K562 (cell line): ENCODE data around the gene DEDD. TPM values are rescaled to one million over a fixed set of nuclear protein-coding genes. Genes with fewer than 3 reads are reported as not detected.
A peak's percentile ranks its signal among the peaks of the same experiment; 100 is the strongest.

Experiments used
- ATAC-seq: fragments of 200-7000 bp; cut with Tn5 transposase; 3 replicates; pipeline ENCODE4 v1.9.1; 2020; ENCODE audit warnings: moderate library complexity
- BruUV-seq: library from RNA; stranded (reverse); fragments of 400-500 nt; replicated peaks from 2 replicates; lab custom pipeline; 2021; lab: Mats Ljungman, UMichigan
- CTCF ChIA-PET: fragments of 300-600 bp; formaldehyde crosslinking; extraction: SDS; loops from one replicate; lab custom pipeline; 2021; ENCODE audit warnings: low intra/inter-chr PET ratio; lab: Yijun Ruan, JAX
- POLR2A ChIA-PET: fragments of 300-600, 350-650 bp; sonication (Branson Sonifier 250); formaldehyde crosslinking; extraction: SDS; loops from one replicate; lab custom pipeline; 2021; ENCODE audit warnings: antibody characterized with exemption, inconsistent platforms; lab: Yijun Ruan, JAX
- DNase-seq, 4 experiments: peaks; one replicate each; pipeline versions ENCODE4 v3.0.0 to v3.0.0-alpha.2; 2011 to 2018; ENCODE audit warnings: low spot score in 3 of 4, mixed read lengths in 3 of 4; ENCODE audit errors: extremely low read depth in 1 of 4
- FAIRE-seq: peaks from 2 replicates; lab custom pipeline; 2011; peaks lifted over from hg19 to GRCh38; lab: Jason Lieb, UNC
- H2AFZ ChIP-seq: 2 replicates; pipeline ENCODE4 v1.6.0; 2011; ENCODE audit warnings: low read depth, low read length, control low read depth, inconsistent platforms
- H3K27ac ChIP-seq: fragments of 200-600 bp; 3 replicates; pipeline ENCODE4 v1.8.0; 2011; ENCODE audit warnings: low read depth, mild to moderate bottlenecking, control low read depth, inconsistent platforms, low read length, moderate library complexity, mixed read lengths; ENCODE audit errors: extremely low read depth
- H3K27me3 ChIP-seq, 2 experiments: fragments of 300-600 bp in 1 of 2; 2 replicates in 1 of 2; 3 replicates in 1 of 2; pipeline versions ENCODE4 v1.6.0 to v1.8.0; 2011; ENCODE audit warnings: inconsistent platforms in 2 of 2, low read length in 2 of 2, mild to moderate bottlenecking in 1 of 2, mixed read lengths in 1 of 2, moderate library complexity in 1 of 2; ENCODE audit not compliant: control insufficient read depth in 2 of 2, insufficient read depth in 2 of 2
- H3K36me3 ChIP-seq: fragments of 300-600 bp; 3 replicates; pipeline ENCODE4 v1.8.0; 2011; ENCODE audit warnings: mild to moderate bottlenecking, low read length, inconsistent platforms; ENCODE audit not compliant: control insufficient read depth, insufficient read depth
- H3K4me1 ChIP-seq, 2 experiments: fragments of 200-600 bp in 1 of 2; replicated peaks in 1 of 2; 2 replicates in 1 of 2; 3 replicates in 1 of 2; pipeline versions ENCODE4 v1.5.1 to v1.8.0; 2011; ENCODE audit warnings: inconsistent platforms in 2 of 2, low read length in 2 of 2, mild to moderate bottlenecking in 1 of 2, mixed read lengths in 1 of 2, moderate library complexity in 1 of 2; ENCODE audit not compliant: control insufficient read depth in 2 of 2, insufficient read depth in 2 of 2
- H3K4me2 ChIP-seq: 2 replicates; pipeline ENCODE4 v1.6.1; 2011; ENCODE audit warnings: low read length, control low read depth, inconsistent platforms, mixed read lengths; ENCODE audit not compliant: insufficient read depth
- H3K4me3 ChIP-seq: fragments of 200-600 bp; sonication (generic), shearing (Covaris generic); 2 replicates; pipeline ENCODE4 v1.5.1; 2016; ENCODE audit warnings: control low read depth, inconsistent platforms
- H3K79me2 ChIP-seq: fragments of 200-600 bp; 3 replicates; pipeline ENCODE4 v1.8.0; 2011; ENCODE audit warnings: low read length, inconsistent platforms; ENCODE audit not compliant: control insufficient read depth, insufficient read depth
- H3K9ac ChIP-seq, 2 experiments: 2 replicates each; pipeline versions ENCODE4 v1.6.0 to v1.6.1; 2011; ENCODE audit warnings: low read depth in 2 of 2, low read length in 2 of 2, control low read depth in 1 of 2, inconsistent platforms in 1 of 2, mild to moderate bottlenecking in 1 of 2, mixed read lengths in 1 of 2; ENCODE audit not compliant: insufficient read depth in 1 of 2
- H3K9me1 ChIP-seq: one replicate; pipeline ENCODE4 v1.6.0; 2011; ENCODE audit warnings: inconsistent platforms, mild to moderate bottlenecking, low read length, moderate library complexity; ENCODE audit not compliant: control insufficient read depth, insufficient read depth
- H3K9me3 ChIP-seq: replicated peaks from 2 replicates; pipeline ENCODE4 v1.5.1; 2011; ENCODE audit warnings: low read depth, low read length, inconsistent platforms; ENCODE audit not compliant: control insufficient read depth, insufficient read depth
- H4K20me1 ChIP-seq: replicated peaks from 2 replicates; pipeline ENCODE4 v1.6.1; 2011; ENCODE audit warnings: low read length, inconsistent platforms, mixed read lengths; ENCODE audit not compliant: control insufficient read depth, insufficient read depth
- BDP1 ChIP-seq: IDR thresholded peaks from 3 replicates; pipeline ENCODE4 v1.6.1; 2011; ENCODE audit not compliant: insufficient read length, insufficient read depth
- FOXP4 ChIP-seq: sonication (generic); formaldehyde crosslinking; IDR thresholded peaks from 2 replicates; pipeline ENCODE4 v1.8.0; 2022; ENCODE audit warnings: mild to moderate bottlenecking, missing genetic modification reagents, borderline replicate concordance
- GABPB2 ChIP-seq: fragments of 250-450 bp; sonication (Bioruptor Pico); conservative IDR thresholded peaks from 2 replicates; pipeline ENCODE4 v1.5.1; 2021; ENCODE audit warnings: mild to moderate bottlenecking
- HMGXB4 ChIP-seq: sonication (generic); formaldehyde crosslinking; IDR thresholded peaks from 2 replicates; pipeline ENCODE4 v1.8.1; 2023; ENCODE audit warnings: mild to moderate bottlenecking, missing genetic modification reagents
- MYBL2 ChIP-seq, 2 experiments: fragments of 450-650 bp in 1 of 2; sonication (generic) in 1 of 2; formaldehyde crosslinking in 1 of 2; IDR thresholded peaks; 2 replicates each; pipeline versions ENCODE4 v1.6.1 to v1.8.1; 2017 to 2022; ENCODE audit warnings: borderline replicate concordance in 1 of 2, inconsistent platforms in 1 of 2, low read depth in 1 of 2, mild to moderate bottlenecking in 1 of 2, missing genetic modification reagents in 1 of 2, moderate library complexity in 1 of 2
- PATZ1 ChIP-seq: fragments of 250-450 bp; sonication (Bioruptor Pico); IDR thresholded peaks from 2 replicates; pipeline ENCODE4 v1.5.0; 2020; ENCODE audit warnings: mild to moderate bottlenecking, borderline replicate concordance
- SLC30A9 ChIP-seq: fragments of 250-450 bp; sonication (Bioruptor Pico); IDR thresholded peaks from 2 replicates; pipeline ENCODE4 v1.8.0; 2022; ENCODE audit warnings: mild to moderate bottlenecking, moderate library complexity
- SMARCA4 ChIP-seq: fragments of 450-650 bp; IDR thresholded peaks from 2 replicates; pipeline ENCODE4 v1.6.1; 2016
- THRB ChIP-seq: fragments of 450-650 bp; formaldehyde crosslinking; conservative IDR thresholded peaks from 2 replicates; pipeline ENCODE4 v1.4.0; 2022; ENCODE audit warnings: mild to moderate bottlenecking, missing genetic modification characterization
- ZBTB12 ChIP-seq: fragments of 250-450 bp; sonication (Bioruptor Pico); IDR thresholded peaks from 2 replicates; pipeline ENCODE4 v1.4.0; 2020
- ZC3H11A ChIP-seq: IDR thresholded peaks from 2 replicates; pipeline ENCODE4 v1.6.1; 2012; ENCODE audit warnings: low read depth, low read length, improper control_type of control experiment
- ZNF23 ChIP-seq: fragments of 250-450 bp; sonication (Bioruptor Pico); IDR thresholded peaks from 2 replicates; pipeline ENCODE4 v1.4.0; 2020; ENCODE audit warnings: mild to moderate bottlenecking
- WGBS: fragments of 100-300 bp; shearing (Covaris generic); methylation state at CpG from one replicate; pipeline ENCODE4 v1.1.6; 2016; ENCODE audit warnings: low coverage, mixed read lengths; ENCODE audit not compliant: insufficient coverage; ENCODE audit errors: missing lambda C conversion rate; 5-methylcytosine and 5-hydroxymethylcytosine counted together
- in situ Hi-C: fragments of 300-500 bp; cut with MboI; formaldehyde crosslinking; loops from 4 replicates; pipeline ENCODE4 v1.15.0; 2018; ENCODE audit warnings: inconsistent platforms, mixed read lengths
- intact Hi-C: fragments of 100-400 bp; cut with micrococcal nuclease; formaldehyde crosslinking; loops from 2 replicates; pipeline ENCODE4 v1.14.2; 2022
- polyA plus RNA-seq, 8 experiments: library from polyadenylated mRNA; depleted of rRNA in 4 of 8; stranded (reverse) in 5 of 8; unstranded in 3 of 8; fragments of >200 nt; fragmentation: Nextera tagmentation in 2 of 8; fragmentation: Illumina TruSeq in 1 of 8; extraction: Ambion mirVana in 2 of 8; extraction: Trizol in 1 of 8; gene quantifications; 2 replicates each; pipeline versions ENCODE4 v1.2.1 to v1.2.3, GENCODE V29; 2011 to 2014; ENCODE audit warnings: inconsistent platforms in 1 of 8, missing spikeins in 1 of 8
- total RNA-seq, 7 experiments: library from RNA; depleted of rRNA in 6 of 7; stranded (reverse); fragments of >200 nt in 6 of 7; fragmentation: Illumina TruSeq in 2 of 7; extraction: Trizol in 2 of 7; gene quantifications; 2 replicates each; pipeline versions ENCODE4 v1.2.1 to v1.2.3, GENCODE V29; 2011 to 2021; ENCODE audit warnings: low replicate concordance in 1 of 7

Gene DEDD
- total and polyA plus RNA-seq, 9 of the 15 experiments (the other 6 are each of a cell fraction or from before 2014, with no cell fraction given): 11.6 to 41.0 (median 16.8) TPM

- H3K36me3 ChIP-seq: no peaks in the 10 kb centered on the region
- peak; percentile 92 for FAIRE-seq
- ChIA-PET POLR2A (interaction anchor here (1.0 kb wide), 1 partner anchor 10 kb away, joined by 4 read pairs; no protein-coding TSS in a partner anchor), CTCF (no interaction called here)
- H3K4me2 ChIP-seq: peak overlapping the region; percentile 34
- no peaks in the 10 kb centered on the region for H3K9me3 ChIP-seq
- peaks cover 12 to 18% of the 10 kb centered on the region in 2 experiments; a peak in 4 of 5 replicates for H3K4me1 ChIP-seq
- intact Hi-C loops (no loop called here), in situ Hi-C loops (loop anchor here (25.0 kb wide), 1 partner anchor 246 kb away; no protein-coding TSS in a partner anchor)
- H3K9me1 ChIP-seq: no peaks in the 10 kb centered on the region
- H2AFZ ChIP-seq: peak overlapping the region; percentile 91
- 29% methylated on average over 7 of the region's 8 CpGs for WGBS
- ATAC-seq: peak; percentile 91
- DNase-seq: peak; percentile 73 to 83 (median 76)
- H3K79me2 ChIP-seq: no peaks in the 10 kb centered on the region
- peak overlapping the region; percentile 19 to 78; a peak in 3 of 4 replicates for H3K9ac ChIP-seq
- H3K27ac ChIP-seq: peak overlapping the region; percentile 54; the same call in 2 of the 3 replicates
- H3K4me3 ChIP-seq: no peak overlapping the region
- H3K27me3 ChIP-seq: no peaks in the 10 kb centered on the region
- no peaks in the 10 kb centered on the region for H4K20me1 ChIP-seq
- BruUV-seq: no TSS peak
- TF ChIP-seq SLC30A9 (CRISPR knock-in tag) (no peak), ZNF23 (no peak), THRB (CRISPR knock-in tag) (no peak), MYBL2 (IDR thresholded peaks at IDR 0.05; ENCODE audit: low read depth) (no peak), MYBL2 (CRISPR knock-in tag; IDR thresholded peaks at IDR 0.05; ENCODE audit: borderline replicate concordance) (no peak), PATZ1 (CRISPR knock-in tag) (no peak), ZC3H11A (no peak), SMARCA4 (peak; percentile 70), BDP1 (no peak), HMGXB4 (CRISPR knock-in tag) (no peak), ZBTB12 (CRISPR knock-in tag) (peak; percentile 66), FOXP4 (CRISPR knock-in tag) (no peak), GABPB2 (CRISPR knock-in tag) (no peak)
Observed at GRCh38 chr1:161082996-161083747, 49.3 kb downstream of the DEDD start.
